Immature natural killer cell (primary cell): Measurements from ENCODE around the gene GRIA1. TPM values are rescaled to one million over a fixed set of nuclear protein-coding genes. Genes with fewer than 3 reads are reported as not detected.

Experiments used
- DNase-seq, 3 donors: peaks; one replicate each; pipeline ENCODE4 v3.0.0; 2022; ENCODE audit warnings: mixed read lengths in 1 of 3
- H3K27ac Mint-ChIP-seq, 6 donors: one replicate each; pipeline ENCODE4 v1.8.0; 2020; ENCODE audit warnings: mixed read lengths in 6 of 6, mild to moderate bottlenecking in 5 of 6, inconsistent platforms in 4 of 6, moderate library complexity in 3 of 6
- H3K27me3 Mint-ChIP-seq, 3 donors: one replicate each; pipeline ENCODE4 v1.8.0; 2020 to 2021; ENCODE audit warnings: low read depth in 3 of 3, mild to moderate bottlenecking in 3 of 3, mixed read lengths in 3 of 3, moderate library complexity in 3 of 3, inconsistent platforms in 1 of 3
- H3K36me3 Mint-ChIP-seq, 3 donors: one replicate each; pipeline ENCODE4 v1.8.0; 2020; ENCODE audit warnings: mixed read lengths in 3 of 3, inconsistent platforms in 2 of 3, mild to moderate bottlenecking in 2 of 3
- H3K4me1 Mint-ChIP-seq, 2 donors: one replicate each; pipeline ENCODE4 v1.8.0; 2020; ENCODE audit warnings: inconsistent platforms in 2 of 2, mild to moderate bottlenecking in 2 of 2, mixed read lengths in 2 of 2, moderate library complexity in 1 of 2
- H3K4me3 Mint-ChIP-seq, 5 donors: one replicate each; pipeline ENCODE4 v1.8.0; 2020; ENCODE audit warnings: mild to moderate bottlenecking in 5 of 5, mixed read lengths in 5 of 5, inconsistent platforms in 3 of 5, moderate library complexity in 3 of 5
- H3K9me3 Mint-ChIP-seq, 6 donors: one replicate each; pipeline ENCODE4 v1.8.0; 2020; ENCODE audit warnings: mild to moderate bottlenecking in 6 of 6, mixed read lengths in 6 of 6, inconsistent platforms in 4 of 6, moderate library complexity in 3 of 6
- polyA plus RNA-seq, 3 donors: library from polyadenylated mRNA; unstranded; fragments of 300-500 nt; fragmentation: Illumina TruSeq; gene quantifications; one replicate each; pipeline ENCODE4 v1.2.3, GENCODE V29; 2021

Gene GRIA1
- polyA plus RNA-seq: not detected

- Mint-ChIP-seq H3K36me3 (no peaks in the 10 kb centered on the region), H3K27ac (no peak within 1 kb of the TSS), H3K9me3 (peaks cover 0 to 2% (median 0%) of the 10 kb centered on the region in 6 donors), H3K4me3 (no peak within 1 kb of the TSS), H3K27me3 (peaks cover 3 to 17% (median 5%) of the 10 kb centered on the region in 3 donors), H3K4me1 (no peaks in the 10 kb centered on the region)
- DNase-seq: no peak
These were observed at the start of gene GRIA1 for GRCh38 chr5:153490118-153491037. Gene GRIA1, plus strand, starts transcription at chr5:153490670.

DNA sequence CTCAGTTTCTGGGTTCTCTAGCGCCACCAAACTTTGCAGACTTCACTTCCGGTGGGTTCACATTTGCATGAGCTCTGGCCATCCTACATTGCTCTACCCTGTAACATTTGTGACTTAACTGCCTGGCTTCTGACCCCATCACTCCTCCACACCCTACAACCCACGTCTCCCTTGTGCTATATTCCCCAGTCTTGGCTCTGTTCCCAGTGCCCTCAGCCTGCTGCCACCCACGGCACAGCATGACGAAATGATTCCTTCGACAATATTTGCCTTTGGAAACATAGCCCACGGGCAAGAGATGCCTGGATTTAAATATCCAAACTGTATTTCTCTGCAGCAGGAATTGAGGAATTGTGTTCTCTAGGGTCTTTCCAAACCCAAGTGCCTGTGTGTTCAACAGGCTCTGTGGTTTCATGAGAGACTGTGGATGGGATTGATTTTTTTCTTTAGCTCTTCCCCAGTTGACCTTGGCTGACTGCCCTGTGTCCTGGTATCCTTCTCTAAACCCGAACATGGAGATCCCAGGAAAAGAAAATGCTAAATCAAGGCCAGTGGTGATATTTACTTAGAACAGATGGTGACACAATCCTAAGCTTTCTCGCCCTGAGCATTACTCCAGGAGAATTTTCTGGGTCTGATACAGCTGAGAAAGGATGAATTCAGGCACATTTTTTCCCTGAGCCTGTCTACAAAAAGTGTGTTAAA, 44.4 kb upstream of the GRIA1 start:
- H3K27ac Mint-ChIP-seq: no peak overlapping the region
- peaks cover 0 to 5% (median 1%) of the 10 kb centered on the region in 3 donors for H3K27me3 Mint-ChIP-seq

GRCh38 chr5:153447534-153447933, 42.9 kb upstream of the GRIA1 start:
- Mint-ChIP-seq H3K4me1 (no peaks in the 10 kb centered on the region), H3K4me3 (no peak overlapping the region), H3K9me3 (peaks cover 0 to 3% (median 0%) of the 10 kb centered on the region in 6 donors), H3K27ac (no peak overlapping the region), H3K36me3 (no peaks in the 10 kb centered on the region), H3K27me3 (peaks cover 0 to 5% (median 1%) of the 10 kb centered on the region in 3 donors)
- no peak for DNase-seq

More for the DNA sequence above, 44.4 kb upstream of the GRIA1 start:
- DNase-seq: no peak
- no peaks in the 10 kb centered on the region for H3K36me3 Mint-ChIP-seq
- no peak overlapping the region for H3K4me3 Mint-ChIP-seq
- H3K4me1 Mint-ChIP-seq: no peaks in the 10 kb centered on the region
- peaks cover 0 to 3% (median 0%) of the 10 kb centered on the region in 6 donors for H3K9me3 Mint-ChIP-seq

DNA sequence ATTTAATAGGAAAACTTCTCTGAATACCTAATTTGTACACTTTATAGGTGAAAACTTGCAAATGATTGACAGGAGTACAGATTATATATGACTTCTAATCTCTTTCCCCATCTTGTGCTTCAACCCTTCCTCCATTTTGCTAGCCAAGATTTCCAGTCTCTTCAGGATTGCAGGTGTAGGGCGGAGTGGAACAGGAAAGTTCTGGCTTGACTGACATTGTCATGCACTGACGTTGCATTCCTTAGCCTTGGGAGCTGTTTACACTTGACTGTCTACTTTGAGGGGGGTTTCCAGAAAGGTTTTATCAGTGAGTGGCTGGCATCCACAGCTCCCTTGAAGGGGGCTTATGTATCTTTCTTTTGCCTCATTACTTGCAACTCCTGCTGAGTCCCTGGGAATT, 34.1 kb upstream of the GRIA1 start:
- DNase-seq: no peak
- H3K4me3 Mint-ChIP-seq: no peak overlapping the region
- no peaks in the 10 kb centered on the region for H3K4me1 Mint-ChIP-seq
- peaks cover 0 to 7% (median 0%) of the 10 kb centered on the region in 6 donors for H3K9me3 Mint-ChIP-seq
- peaks cover 0 to 9% (median 0%) of the 10 kb centered on the region in 3 donors for H3K27me3 Mint-ChIP-seq
- H3K27ac Mint-ChIP-seq: no peak overlapping the region
- H3K36me3 Mint-ChIP-seq: no peaks in the 10 kb centered on the region

GRCh38 chr5:153456993-153457392, 33.5 kb upstream of the GRIA1 start:
- H3K4me1 Mint-ChIP-seq: no peaks in the 10 kb centered on the region
- no peak for DNase-seq
- no peaks in the 10 kb centered on the region for H3K36me3 Mint-ChIP-seq
- peaks cover 0 to 7% (median 0%) of the 10 kb centered on the region in 6 donors for H3K9me3 Mint-ChIP-seq
- H3K27ac Mint-ChIP-seq: no peak overlapping the region
- peaks cover 0 to 9% (median 0%) of the 10 kb centered on the region in 3 donors for H3K27me3 Mint-ChIP-seq
- no peak overlapping the region for H3K4me3 Mint-ChIP-seq

- H3K9me3 Mint-ChIP-seq: peaks cover 0 to 6% (median 0%) of the 10 kb centered on the region in 6 donors
- no peak overlapping the region for H3K27ac Mint-ChIP-seq
- H3K4me1 Mint-ChIP-seq: no peaks in the 10 kb centered on the region
- H3K36me3 Mint-ChIP-seq: no peaks in the 10 kb centered on the region
- H3K4me3 Mint-ChIP-seq: no peak overlapping the region
- H3K27me3 Mint-ChIP-seq: peaks cover 0 to 11% (median 0%) of the 10 kb centered on the region in 3 donors
- DNase-seq: no peak
These were observed 32.2 kb upstream of the GRIA1 start for GRCh38 chr5:153458268-153458667.

- no peak for DNase-seq
- H3K4me1 Mint-ChIP-seq: no peaks in the 10 kb centered on the region
- H3K36me3 Mint-ChIP-seq: no peaks in the 10 kb centered on the region
These were observed 31.3 kb upstream of the GRIA1 start for GRCh38 chr5:153459051-153459743.

GRCh38 chr5:153460421-153460820, 30.0 kb upstream of the GRIA1 start:
- Mint-ChIP-seq H3K36me3 (no peaks in the 10 kb centered on the region), H3K27me3 (peaks cover 0 to 8% (median 0%) of the 10 kb centered on the region in 3 donors), H3K27ac (no peak overlapping the region), H3K4me3 (no peak overlapping the region), H3K9me3 (peaks cover 0 to 4% (median 0%) of the 10 kb centered on the region in 6 donors), H3K4me1 (no peaks in the 10 kb centered on the region)
- no peak for DNase-seq

More at GRCh38 chr5:153459051-153459743, 31.3 kb upstream of the GRIA1 start:
- Mint-ChIP-seq H3K4me3 (no peak overlapping the region), H3K27me3 (peaks cover 0 to 8% (median 0%) of the 10 kb centered on the region in 3 donors), H3K9me3 (peaks cover 0 to 4% (median 0%) of the 10 kb centered on the region in 6 donors), H3K27ac (no peak overlapping the region)

DNA sequence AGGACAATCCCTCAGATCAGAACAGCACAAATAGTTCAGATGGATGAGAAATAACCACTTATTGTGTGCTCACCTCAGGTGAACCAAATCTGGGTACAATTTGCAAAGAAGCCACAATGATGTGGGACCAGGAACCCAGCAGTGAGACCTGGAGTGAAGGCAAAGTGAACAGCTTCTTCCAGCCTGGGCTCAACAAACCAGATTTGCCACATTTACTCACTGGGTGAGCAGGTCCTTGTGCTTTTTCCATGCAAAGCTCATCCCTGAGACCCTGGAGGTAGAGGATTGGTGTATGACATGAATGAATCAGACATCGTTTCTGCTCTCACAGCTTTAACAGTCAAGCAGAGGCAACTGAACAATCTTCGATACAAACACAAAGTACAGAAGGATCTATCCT, 29.1 kb upstream of the GRIA1 start:
- Mint-ChIP-seq H3K27me3 (peaks cover 0 to 8% (median 0%) of the 10 kb centered on the region in 3 donors), H3K4me1 (no peaks in the 10 kb centered on the region), H3K27ac (no peak overlapping the region), H3K4me3 (no peak overlapping the region), H3K9me3 (peaks cover 0 to 4% (median 0%) of the 10 kb centered on the region in 6 donors), H3K36me3 (no peaks in the 10 kb centered on the region)
- no peak for DNase-seq

DNA sequence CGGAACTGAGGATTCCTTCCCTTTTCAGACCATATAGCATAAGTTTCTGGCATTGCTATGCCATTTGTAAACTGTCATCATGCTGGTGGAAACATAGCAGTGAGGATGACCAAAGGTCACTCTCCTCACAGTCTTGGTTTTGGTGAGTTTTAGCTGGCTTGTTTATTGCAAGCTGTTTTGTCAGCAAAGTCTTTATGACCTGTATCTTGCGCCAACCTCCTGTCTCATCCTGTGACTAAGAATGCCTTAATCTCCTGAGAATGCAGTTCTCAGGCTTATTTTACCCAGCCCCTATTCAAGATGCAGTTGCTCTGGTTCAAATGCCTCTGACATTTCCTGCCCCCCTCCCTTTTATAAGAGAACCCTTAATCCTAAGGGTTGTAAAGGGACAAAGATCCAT, 26.7 kb upstream of the GRIA1 start:
- peaks cover 0 to 6% (median 0%) of the 10 kb centered on the region in 3 donors for H3K27me3 Mint-ChIP-seq
- no peak overlapping the region for H3K4me3 Mint-ChIP-seq
- H3K4me1 Mint-ChIP-seq: no peaks in the 10 kb centered on the region
- DNase-seq: no peak
- no peak overlapping the region for H3K27ac Mint-ChIP-seq
- H3K9me3 Mint-ChIP-seq: peaks cover 0 to 2% (median 0%) of the 10 kb centered on the region in 6 donors
- H3K36me3 Mint-ChIP-seq: no peaks in the 10 kb centered on the region

- H3K4me3 Mint-ChIP-seq: no peak overlapping the region
- H3K36me3 Mint-ChIP-seq: no peaks in the 10 kb centered on the region
- H3K27me3 Mint-ChIP-seq: peaks cover 0 to 2% (median 2%) of the 10 kb centered on the region in 3 donors
- no peak overlapping the region for H3K27ac Mint-ChIP-seq
- peaks cover 0 to 4% (median under 1%) of the 10 kb centered on the region in 6 donors for H3K9me3 Mint-ChIP-seq
- no peak for DNase-seq
- H3K4me1 Mint-ChIP-seq: no peaks in the 10 kb centered on the region
These were observed 22.9 kb upstream of the GRIA1 start for GRCh38 chr5:153467546-153467945.

DNA sequence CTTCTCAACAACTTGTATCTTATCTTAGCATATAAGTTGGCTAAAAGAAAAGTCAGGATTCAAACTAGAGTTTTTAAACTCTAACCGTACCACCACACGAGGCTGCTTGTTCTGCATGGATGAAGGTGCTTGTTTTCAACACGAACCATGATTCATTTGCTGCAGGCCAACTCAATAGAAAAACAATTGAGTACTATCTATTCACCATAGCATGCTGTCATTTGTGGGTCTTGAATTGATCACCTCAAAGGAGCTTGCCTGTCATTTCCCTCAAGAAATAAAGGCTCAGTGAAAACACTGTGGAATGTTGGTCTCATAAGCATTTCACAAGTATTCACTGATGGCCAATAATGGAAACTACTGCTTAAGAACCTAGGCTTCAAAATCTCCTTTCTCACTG, 21.0 kb upstream of the GRIA1 start:
- peaks cover 0 to 6% (median 2%) of the 10 kb centered on the region in 6 donors for H3K9me3 Mint-ChIP-seq
- no peaks in the 10 kb centered on the region for H3K4me1 Mint-ChIP-seq
- H3K27ac Mint-ChIP-seq: no peak overlapping the region
- no peak for DNase-seq
- H3K36me3 Mint-ChIP-seq: no peaks in the 10 kb centered on the region
- no peak overlapping the region for H3K4me3 Mint-ChIP-seq
- H3K27me3 Mint-ChIP-seq: peaks cover 0 to 2% (median 0%) of the 10 kb centered on the region in 3 donors

- no peak overlapping the region for H3K27ac Mint-ChIP-seq
- no peak overlapping the region for H3K4me3 Mint-ChIP-seq
- peaks cover 2 to 4% (median 2%) of the 10 kb centered on the region in 3 donors for H3K27me3 Mint-ChIP-seq
- no peaks in the 10 kb centered on the region for H3K36me3 Mint-ChIP-seq
- H3K9me3 Mint-ChIP-seq: peaks cover 0 to 8% (median 3%) of the 10 kb centered on the region in 6 donors
- no peak for DNase-seq
- H3K4me1 Mint-ChIP-seq: no peaks in the 10 kb centered on the region
These were observed 19.7 kb upstream of the GRIA1 start for GRCh38 chr5:153470736-153471135.
